Natural killer cell (primary cell): ENCODE results near the gene EFCAB3. TPM values are rescaled to one million over a fixed set of nuclear protein-coding genes. Genes with fewer than 3 reads are reported as not detected.
"Not testable (repeated sequence)": the region's sequence is repeated elsewhere in the genome, so short reads cannot be mapped to it uniquely, and the experiment has no call there.

ENCODE experiments used
- ATAC-seq, 3 donors: fragments of 150-1000 bp in 2 of 3; fragments of 200-7000 bp in 1 of 3; cut with Tn5 transposase; 1 replicate in 1 of 3; 2 replicates in 2 of 3; pipeline ENCODE4 v1.10.0; 2021; ENCODE audit warnings: mild to moderate bottlenecking in 2 of 3, moderate library complexity in 2 of 3
- DNase-seq, 2 donors: peaks; one replicate each; pipeline versions ENCODE4 v3.0.0 to v3.0.0-alpha.2; 2013 to 2021; ENCODE audit warnings: mixed read lengths in 1 of 2
- H3K27ac ChIP-seq: one replicate; pipeline ENCODE4 v1.5.1; 2013; ENCODE audit warnings: mild to moderate bottlenecking, low read length
- H3K27me3 ChIP-seq: one replicate; pipeline ENCODE4 v1.6.1; 2013; ENCODE audit warnings: low read length; ENCODE audit not compliant: control insufficient read depth, insufficient read depth
- H3K36me3 ChIP-seq: one replicate; pipeline ENCODE4 v1.6.1; 2013; ENCODE audit warnings: low read length; ENCODE audit not compliant: control insufficient read depth, insufficient read depth
- H3K4me1 ChIP-seq: one replicate; pipeline ENCODE4 v1.6.1; 2013; ENCODE audit warnings: low read length; ENCODE audit not compliant: control insufficient read depth, insufficient read depth
- H3K4me3 ChIP-seq: one replicate; pipeline ENCODE4 v1.5.1; 2013; ENCODE audit warnings: low read length
- H3K9me3 ChIP-seq: one replicate; pipeline ENCODE4 v1.6.1; 2013; ENCODE audit warnings: low read length; ENCODE audit not compliant: control insufficient read depth, insufficient read depth
- H3K27ac Mint-ChIP-seq, 2 donors: one replicate each; pipeline ENCODE4 v1.8.0; 2022; ENCODE audit warnings: mild to moderate bottlenecking in 2 of 2, mixed read lengths in 2 of 2, moderate library complexity in 1 of 2
- H3K27me3 Mint-ChIP-seq, 2 donors: one replicate each; pipeline ENCODE4 v1.8.0; 2022; ENCODE audit warnings: low read depth in 2 of 2, mixed read lengths in 2 of 2
- H3K36me3 Mint-ChIP-seq: one replicate; pipeline ENCODE4 v1.8.0; 2022; ENCODE audit warnings: mixed read lengths
- H3K4me1 Mint-ChIP-seq, 2 donors: one replicate each; pipeline ENCODE4 v1.8.0; 2022; ENCODE audit warnings: mixed read lengths in 2 of 2
- H3K4me3 Mint-ChIP-seq: one replicate; pipeline ENCODE4 v1.8.0; 2022; ENCODE audit warnings: mild to moderate bottlenecking, moderate library complexity, mixed read lengths
- H3K9me3 Mint-ChIP-seq, 2 donors: one replicate each; pipeline ENCODE4 v1.8.0; 2022; ENCODE audit warnings: mixed read lengths in 2 of 2
- WGBS: methylation state at CpG from one replicate; pipeline ENCODE4 v1.1.7; 2013; ENCODE audit warnings: missing lambda C conversion rate; ENCODE audit not compliant: insufficient coverage; 5-methylcytosine and 5-hydroxymethylcytosine counted together
- intact Hi-C: fragments of 100-400 bp; cut with micrococcal nuclease; formaldehyde crosslinking; loops from one replicate; pipeline ENCODE4 v1.14.2; 2022
- total RNA-seq, 4 donors: library from RNA; stranded (reverse); fragments of 120-200 nt in 1 of 4; gene quantifications; one replicate each; pipeline versions ENCODE4 v1.2.3 to v1.2.4, GENCODE V29; 2013 to 2022
- TF ChIP-seq, protein P1 (sequence below): fragments of 200-600 bp; IDR thresholded peaks from one replicate; pipeline ENCODE4 v1.8.0; 2022; ENCODE audit warnings: antibody characterized with exemption

Gene EFCAB3
- total RNA-seq, 3 donors from 2014 or later (not counting 1 experiment from before 2014, with no cell fraction given) = 0.45 TPM; not detected in 2

DNA sequence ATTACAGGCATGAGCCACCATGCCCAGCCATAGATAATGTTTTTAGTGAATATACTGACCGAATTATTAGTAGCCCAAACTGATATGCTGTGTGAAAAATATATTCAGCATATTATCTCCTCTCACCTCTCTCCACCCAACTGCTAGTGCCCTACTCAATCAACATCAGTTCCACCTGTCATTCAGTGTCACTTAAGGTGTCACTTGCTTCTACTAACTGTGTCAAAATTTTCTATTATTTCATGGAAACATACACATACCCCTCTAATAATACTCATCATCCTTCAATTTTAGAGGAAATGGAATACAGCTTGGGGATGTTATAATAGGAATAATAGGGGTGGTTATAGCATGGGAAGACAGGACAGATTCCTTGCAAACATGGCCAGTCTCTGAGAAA is 12.6 kb downstream of the EFCAB3 start:
- peaks cover 0 to 6% of the 10 kb centered on the region in 2 donors for H3K4me1 Mint-ChIP-seq
- no peaks in the 10 kb centered on the region for H3K36me3 Mint-ChIP-seq

DNA sequence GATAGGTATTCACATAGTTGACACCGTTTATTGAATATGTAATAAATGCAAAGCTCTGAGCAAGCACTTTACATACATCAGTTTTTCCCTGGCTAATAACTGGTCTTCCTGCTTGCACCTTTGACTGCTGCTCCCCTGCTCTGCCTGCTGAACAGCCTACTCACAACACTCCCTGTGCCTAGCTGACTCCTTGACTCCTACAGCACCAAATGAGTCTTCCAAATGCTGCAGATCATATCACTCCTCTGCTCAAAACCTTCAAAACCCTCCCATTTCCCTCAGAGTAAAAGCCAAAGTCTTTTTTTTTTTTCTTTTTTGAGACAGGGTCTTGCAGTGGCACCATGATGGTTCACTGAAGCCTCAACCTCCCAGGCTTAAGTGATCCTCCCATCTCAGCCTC is 18.5 kb downstream of the EFCAB3 start:
- intact Hi-C loops = no loop called here
- no peaks in the 10 kb centered on the region for H3K36me3 Mint-ChIP-seq
- H3K27me3 ChIP-seq = peaks cover 2% of the 10 kb centered on the region
- H3K9me3 Mint-ChIP-seq = no peaks in the 10 kb centered on the region
- no peak overlapping the region for H3K4me3 Mint-ChIP-seq
- H3K27ac ChIP-seq = no peak overlapping the region
- peaks cover 17 to 26% of the 10 kb centered on the region in 2 donors for H3K27me3 Mint-ChIP-seq
- WGBS = 80% methylated on average over 1 of the region's 1 CpG
- no peak for DNase-seq
- no peak overlapping the region for H3K27ac Mint-ChIP-seq
- H3K36me3 ChIP-seq = no peaks in the 10 kb centered on the region
- ATAC-seq = no peak
- TF ChIP-seq, protein P1, sequence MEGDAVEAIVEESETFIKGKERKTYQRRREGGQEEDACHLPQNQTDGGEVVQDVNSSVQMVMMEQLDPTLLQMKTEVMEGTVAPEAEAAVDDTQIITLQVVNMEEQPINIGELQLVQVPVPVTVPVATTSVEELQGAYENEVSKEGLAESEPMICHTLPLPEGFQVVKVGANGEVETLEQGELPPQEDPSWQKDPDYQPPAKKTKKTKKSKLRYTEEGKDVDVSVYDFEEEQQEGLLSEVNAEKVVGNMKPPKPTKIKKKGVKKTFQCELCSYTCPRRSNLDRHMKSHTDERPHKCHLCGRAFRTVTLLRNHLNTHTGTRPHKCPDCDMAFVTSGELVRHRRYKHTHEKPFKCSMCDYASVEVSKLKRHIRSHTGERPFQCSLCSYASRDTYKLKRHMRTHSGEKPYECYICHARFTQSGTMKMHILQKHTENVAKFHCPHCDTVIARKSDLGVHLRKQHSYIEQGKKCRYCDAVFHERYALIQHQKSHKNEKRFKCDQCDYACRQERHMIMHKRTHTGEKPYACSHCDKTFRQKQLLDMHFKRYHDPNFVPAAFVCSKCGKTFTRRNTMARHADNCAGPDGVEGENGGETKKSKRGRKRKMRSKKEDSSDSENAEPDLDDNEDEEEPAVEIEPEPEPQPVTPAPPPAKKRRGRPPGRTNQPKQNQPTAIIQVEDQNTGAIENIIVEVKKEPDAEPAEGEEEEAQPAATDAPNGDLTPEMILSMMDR = no peak
- H3K4me1 ChIP-seq = no peaks in the 10 kb centered on the region
- H3K4me3 ChIP-seq = no peak overlapping the region
- H3K4me1 Mint-ChIP-seq = no peaks in the 10 kb centered on the region
- no peaks in the 10 kb centered on the region for H3K9me3 ChIP-seq

More for the DNA sequence above, 12.6 kb downstream of the EFCAB3 start:
- DNase-seq = no peak
- no peak for ATAC-seq
- H3K27me3 ChIP-seq = no peaks in the 10 kb centered on the region
- no peaks in the 10 kb centered on the region for H3K36me3 ChIP-seq
- H3K4me3 ChIP-seq = no peak overlapping the region
- intact Hi-C loops = no loop called here
- H3K27me3 Mint-ChIP-seq = peaks cover 11 to 27% of the 10 kb centered on the region in 2 donors
- 86% methylated on average over 1 of the region's 1 CpG for WGBS
- H3K9me3 ChIP-seq = no peaks in the 10 kb centered on the region
- H3K9me3 Mint-ChIP-seq = no peaks in the 10 kb centered on the region
- H3K27ac ChIP-seq = no peak overlapping the region
- H3K4me3 Mint-ChIP-seq = no peak overlapping the region
- H3K4me1 ChIP-seq = no peaks in the 10 kb centered on the region
- TF ChIP-seq, protein P1 = no peak
- H3K27ac Mint-ChIP-seq = no peak overlapping the region

DNA sequence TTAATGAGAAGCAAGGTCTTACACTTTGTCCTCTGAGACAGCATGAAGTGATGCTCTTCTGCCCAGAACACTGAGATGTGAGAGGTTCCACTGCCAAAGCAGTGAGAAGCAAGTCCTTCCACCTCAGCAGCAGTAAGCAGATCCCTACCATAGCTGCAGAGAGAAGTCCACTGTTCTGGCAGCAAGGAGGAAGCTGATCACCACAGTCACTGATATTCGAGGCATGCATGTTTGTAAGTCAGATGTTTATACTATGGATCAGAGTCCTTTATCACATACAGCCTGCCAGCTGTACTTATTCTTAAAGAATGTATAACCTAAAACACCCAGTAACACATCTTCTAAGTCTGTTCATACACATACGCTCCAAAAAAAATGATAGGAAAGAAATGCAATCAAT is 25.1 kb downstream of the EFCAB3 start:
- DNase-seq = no peak
- Histone ChIP-seq H3K9me3 (no peaks in the 10 kb centered on the region), H3K27ac (no peak overlapping the region), H3K27me3 (peaks cover 2% of the 10 kb centered on the region), H3K4me3 (no peak overlapping the region), H3K36me3 (no peaks in the 10 kb centered on the region), H3K4me1 (no peaks in the 10 kb centered on the region)
- Mint-ChIP-seq H3K36me3 (no peaks in the 10 kb centered on the region), H3K27me3 (peaks cover 22 to 44% of the 10 kb centered on the region in 2 donors), H3K4me3 (no peak overlapping the region), H3K4me1 (no peaks in the 10 kb centered on the region), H3K9me3 (no peaks in the 10 kb centered on the region), H3K27ac (no peak overlapping the region)
- intact Hi-C loops = no loop called here
- TF ChIP-seq, protein P1 = no peak
- ATAC-seq = no peak
- WGBS = 64% methylated on average over 2 of the region's 2 CpGs

DNA sequence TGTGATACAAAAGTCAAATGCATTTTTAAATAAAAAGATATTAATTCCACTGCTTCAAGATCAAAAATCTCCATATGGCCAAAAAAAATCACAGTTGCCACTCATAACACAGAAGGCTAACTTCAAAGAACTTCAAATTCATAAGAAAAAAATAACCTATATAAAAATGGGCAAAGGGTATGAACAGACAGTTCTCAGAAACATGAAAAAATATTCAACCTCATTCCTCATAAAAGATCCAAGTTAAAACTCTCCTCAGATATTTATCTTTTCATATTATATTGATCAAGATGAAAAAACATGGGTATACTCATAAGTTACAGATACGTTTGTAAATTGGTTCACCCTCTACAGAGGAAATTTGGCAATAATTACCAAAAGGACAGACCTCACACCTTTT is 32.7 kb downstream of the EFCAB3 start:
- H3K36me3 ChIP-seq, H3K36me3 Mint-ChIP-seq, H3K27ac Mint-ChIP-seq, H3K27ac ChIP-seq, H3K9me3 Mint-ChIP-seq, H3K4me1 ChIP-seq, H3K9me3 ChIP-seq, H3K27me3 ChIP-seq, H3K4me1 Mint-ChIP-seq, H3K4me3 Mint-ChIP-seq, H3K4me3 ChIP-seq, ATAC-seq, DNase-seq, intact Hi-C loops: not testable (repeated sequence)
- H3K27me3 Mint-ChIP-seq = peaks cover 29 to 52% of the 10 kb centered on the region in 2 donors
- 89% methylated on average over 1 of the region's 1 CpG for WGBS
